Mammary epithelial cell (primary cell): Measurements from ENCODE around the gene SYTL3.

Source experiments
- CTCF ChIP-seq, 2 donors: IDR thresholded peaks in 1 of 2; conservative IDR thresholded peaks in 1 of 2; 2 replicates each; pipeline ENCODE4 v1.5.1; 2011 to 2012; ENCODE audit warnings: inconsistent platforms in 2 of 2, low read length in 2 of 2, mild to moderate bottlenecking in 2 of 2, control low read depth in 1 of 2, low read depth in 1 of 2; ENCODE audit not compliant: insufficient read depth in 1 of 2; ENCODE audit errors: extremely low read depth in 1 of 2
- EZH2 ChIP-seq: IDR thresholded peaks from 2 replicates; pipeline ENCODE4 v1.6.1; 2012; ENCODE audit warnings: low read length, inconsistent platforms, borderline replicate concordance

GRCh38 chr6:158609455-158610155 lies 40.2 kb upstream of the SYTL3 start:
- TF ChIP-seq CTCF (conservative IDR thresholded peaks at IDR 0.05 in 1 of 2, IDR thresholded peaks at IDR 0.05 in 1 of 2; ENCODE audit: extremely low read depth in 1 of 2, insufficient read depth in 1 of 2, low read depth in 1 of 2, low read length in 2 of 2) (no peak), EZH2 (no peak)
